ENCODE measurements around the gene TMPRSS3.

TMPRSS3 gene

GRCh38 chr21:42387843-42388340 lies 8.0 kb downstream of the TMPRSS3 start:
- DNase-seq (ENCODE audit: low read depth): no peak

GRCh38 chr21:42387164-42387563 lies 8.7 kb downstream of the TMPRSS3 start:
- DNase-seq (ENCODE audit: low read depth): no peak

GRCh38 chr21:42386034-42386591 lies 9.7 kb downstream of the TMPRSS3 start:
- DNase-seq (ENCODE audit: low read depth): no peak

GRCh38 chr21:42385619-42386018 lies 10.2 kb downstream of the TMPRSS3 start:
- no peak for DNase-seq (ENCODE audit: low read depth)

- DNase-seq (ENCODE audit: low read depth): no peak
Observed at GRCh38 chr21:42384989-42385388, 10.9 kb downstream of the TMPRSS3 start.

GRCh38 chr21:42384156-42384945 lies 11.5 kb downstream of the TMPRSS3 start:
- DNase-seq (ENCODE audit: low read depth): no peak

GRCh38 chr21:42383331-42383730 lies 12.5 kb downstream of the TMPRSS3 start:
- no peak for DNase-seq (ENCODE audit: low read depth)

GRCh38 chr21:42382915-42383314 lies 12.9 kb downstream of the TMPRSS3 start:
- no peak for DNase-seq (ENCODE audit: low read depth)

- DNase-seq (ENCODE audit: low read depth): peak; percentile 43
Observed at GRCh38 chr21:42381347-42381984, 14.4 kb downstream of the TMPRSS3 start.

GRCh38 chr21:42379426-42380215 lies 16.2 kb downstream of the TMPRSS3 start:
- DNase-seq (ENCODE audit: low read depth): no peak

GRCh38 chr21:42378418-42378817 lies 17.4 kb downstream of the TMPRSS3 start:
- no peak for DNase-seq (ENCODE audit: low read depth)

- DNase-seq (ENCODE audit: low read depth): no peak
Observed at GRCh38 chr21:42377951-42378340, 17.9 kb downstream of the TMPRSS3 start.

- DNase-seq (ENCODE audit: low read depth): no peak
Observed at GRCh38 chr21:42377211-42377950, 18.5 kb downstream of the TMPRSS3 start.

- DNase-seq (ENCODE audit: low read depth): no peak
Observed at GRCh38 chr21:42376338-42376982, 19.4 kb downstream of the TMPRSS3 start.

GRCh38 chr21:42375966-42376337 lies 19.9 kb downstream of the TMPRSS3 start:
- no peak for DNase-seq (ENCODE audit: low read depth)

- DNase-seq (ENCODE audit: low read depth): no peak
Observed at GRCh38 chr21:42375506-42375905, 20.3 kb downstream of the TMPRSS3 start.

GRCh38 chr21:42374864-42375499 lies 20.9 kb downstream of the TMPRSS3 start:
- DNase-seq (ENCODE audit: low read depth): no peak

- no peak for DNase-seq (ENCODE audit: low read depth)
Observed at GRCh38 chr21:42374457-42374856, 21.4 kb downstream of the TMPRSS3 start.

GRCh38 chr21:42373908-42374455 lies 21.9 kb downstream of the TMPRSS3 start:
- no peak for DNase-seq (ENCODE audit: low read depth)

GRCh38 chr21:42373196-42373907 lies 22.5 kb downstream of the TMPRSS3 start:
- no peak for DNase-seq (ENCODE audit: low read depth)

Data from iris pigment epithelial cell (primary cell).